Cardiac fibroblast (primary cell): ENCODE measurements around the gene TXNL4A.

ENCODE experiments used
- DNase-seq, 2 donors: peaks; one replicate each; pipeline versions ENCODE4 v3.0.0 to v3.0.0-alpha.2; 2010; ENCODE audit warnings: low read depth in 2 of 2
- H3K4me3 ChIP-seq, 2 donors: replicated peaks in 1 of 2; 1 replicate in 1 of 2; 2 replicates in 1 of 2; pipeline ENCODE4 v1.5.1; 2011; ENCODE audit warnings: low read depth in 2 of 2, low read length in 2 of 2, mild to moderate bottlenecking in 2 of 2, moderate library complexity in 1 of 2
- TF ChIP-seq, protein P1 (sequence below): IDR thresholded peaks from one replicate; pipeline ENCODE4 v1.5.1; 2011; ENCODE audit warnings: low read depth, mild to moderate bottlenecking, low read length, inconsistent platforms

Gene TXNL4A

DNA sequence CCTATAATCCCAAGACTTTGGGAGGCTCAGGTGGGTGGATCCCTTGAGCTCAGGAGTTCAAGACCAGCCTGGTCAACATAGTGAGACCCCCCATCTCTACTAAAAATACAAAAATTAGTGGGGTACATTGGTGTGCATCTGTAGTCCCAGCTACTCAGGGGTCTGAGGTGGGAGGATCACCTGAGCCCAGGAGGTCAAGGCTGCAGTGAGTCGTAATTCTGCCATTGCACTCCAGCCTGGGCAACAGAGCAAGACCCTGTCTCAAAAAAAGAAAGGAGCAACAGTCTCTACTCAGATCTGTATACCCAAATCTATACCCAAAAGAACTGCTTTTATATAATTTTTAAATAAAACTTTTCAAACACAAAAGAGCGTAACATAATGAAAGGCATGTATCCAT, 29.4 kb downstream of the TXNL4A start:
- DNase-seq, result no peak

DNA sequence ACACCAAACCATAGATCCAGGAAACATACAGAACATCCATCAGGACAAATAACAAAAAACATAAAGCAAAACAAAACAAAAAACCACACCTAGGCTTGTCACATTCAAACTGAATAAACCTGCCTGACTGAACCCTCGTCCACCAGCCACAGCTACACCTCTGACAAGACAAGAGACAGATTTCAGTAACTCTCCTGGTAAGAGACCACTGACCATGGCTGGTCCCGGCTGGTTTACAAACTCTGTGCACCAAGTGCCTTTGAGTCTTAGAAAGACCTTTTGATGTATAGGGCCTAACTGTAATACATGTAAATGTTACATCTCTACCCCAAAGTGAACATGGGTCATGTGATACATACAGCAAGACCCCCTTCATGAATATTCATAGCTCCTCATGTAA, 32.1 kb downstream of the TXNL4A start:
- TF ChIP-seq, protein P1, sequence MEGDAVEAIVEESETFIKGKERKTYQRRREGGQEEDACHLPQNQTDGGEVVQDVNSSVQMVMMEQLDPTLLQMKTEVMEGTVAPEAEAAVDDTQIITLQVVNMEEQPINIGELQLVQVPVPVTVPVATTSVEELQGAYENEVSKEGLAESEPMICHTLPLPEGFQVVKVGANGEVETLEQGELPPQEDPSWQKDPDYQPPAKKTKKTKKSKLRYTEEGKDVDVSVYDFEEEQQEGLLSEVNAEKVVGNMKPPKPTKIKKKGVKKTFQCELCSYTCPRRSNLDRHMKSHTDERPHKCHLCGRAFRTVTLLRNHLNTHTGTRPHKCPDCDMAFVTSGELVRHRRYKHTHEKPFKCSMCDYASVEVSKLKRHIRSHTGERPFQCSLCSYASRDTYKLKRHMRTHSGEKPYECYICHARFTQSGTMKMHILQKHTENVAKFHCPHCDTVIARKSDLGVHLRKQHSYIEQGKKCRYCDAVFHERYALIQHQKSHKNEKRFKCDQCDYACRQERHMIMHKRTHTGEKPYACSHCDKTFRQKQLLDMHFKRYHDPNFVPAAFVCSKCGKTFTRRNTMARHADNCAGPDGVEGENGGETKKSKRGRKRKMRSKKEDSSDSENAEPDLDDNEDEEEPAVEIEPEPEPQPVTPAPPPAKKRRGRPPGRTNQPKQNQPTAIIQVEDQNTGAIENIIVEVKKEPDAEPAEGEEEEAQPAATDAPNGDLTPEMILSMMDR, result no peak
- H3K4me3 ChIP-seq, result no peak overlapping the region
- DNase-seq, result no peak

More for the DNA sequence above, 29.4 kb downstream of the TXNL4A start:
- H3K4me3 ChIP-seq, result no peak overlapping the region
- TF ChIP-seq, protein P1, result no peak

DNA sequence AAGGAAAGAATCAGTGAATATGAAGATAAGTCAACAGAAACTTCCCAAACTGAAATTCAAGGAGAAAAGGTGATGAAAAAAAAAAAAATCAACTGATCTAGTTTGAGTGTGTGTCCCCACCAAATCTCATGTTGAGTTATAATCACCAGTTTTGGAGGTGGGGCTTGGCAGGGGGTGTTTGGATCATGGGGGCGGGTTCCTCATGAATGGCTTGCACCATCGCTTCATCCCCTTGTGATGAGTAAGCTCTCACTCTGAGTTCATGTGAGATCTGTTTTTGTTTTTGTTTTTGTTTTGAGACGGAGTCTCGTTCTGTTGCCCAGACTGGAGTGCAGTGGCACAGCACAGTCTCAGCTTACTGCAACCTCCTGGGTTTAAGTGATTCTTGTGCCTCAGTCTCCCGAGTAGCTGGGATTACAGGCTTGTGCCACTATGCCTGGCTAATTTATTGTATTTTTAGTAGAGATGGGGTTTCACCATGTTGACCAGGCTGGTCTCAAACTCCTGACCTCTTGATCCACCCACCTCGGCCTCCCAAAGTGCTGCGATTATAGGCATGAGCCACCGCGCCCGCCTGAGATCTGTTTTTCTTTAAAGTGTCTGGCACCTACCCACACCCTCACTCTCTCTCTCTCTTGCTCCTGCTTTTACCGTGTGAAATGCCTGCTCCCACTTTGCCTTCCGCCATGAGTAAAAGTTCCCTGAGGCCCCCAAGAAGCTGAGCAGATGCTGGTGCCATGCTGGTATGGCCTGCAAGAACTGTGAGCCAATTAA, 32.9 kb downstream of the TXNL4A start:
- H3K4me3 ChIP-seq, result no peak overlapping the region
- DNase-seq, result peak; percentile 23 to 29
- TF ChIP-seq, protein P1, result no peak

DNA sequence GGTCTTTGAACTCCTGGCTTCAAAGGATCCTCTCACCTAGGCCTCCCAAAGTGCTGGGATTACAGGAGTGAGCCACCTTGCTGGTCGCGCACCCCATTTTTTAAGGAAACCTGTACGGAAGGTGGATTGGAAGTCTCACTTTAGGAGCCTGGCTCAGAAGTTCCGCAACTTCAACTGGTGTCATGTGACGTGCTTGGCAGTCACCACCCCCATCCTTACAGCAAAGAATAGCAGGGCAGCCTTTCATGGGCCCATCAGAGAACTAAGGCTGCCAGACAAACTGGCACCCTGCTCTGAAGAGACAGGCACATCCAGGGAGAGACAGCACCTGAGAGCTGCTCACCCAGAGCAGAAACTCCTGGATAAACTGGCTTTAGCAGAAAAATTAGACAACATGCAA, 33.6 kb downstream of the TXNL4A start:
- H3K4me3 ChIP-seq, result no peak overlapping the region
- no peak for DNase-seq
- TF ChIP-seq, protein P1, result no peak

DNA sequence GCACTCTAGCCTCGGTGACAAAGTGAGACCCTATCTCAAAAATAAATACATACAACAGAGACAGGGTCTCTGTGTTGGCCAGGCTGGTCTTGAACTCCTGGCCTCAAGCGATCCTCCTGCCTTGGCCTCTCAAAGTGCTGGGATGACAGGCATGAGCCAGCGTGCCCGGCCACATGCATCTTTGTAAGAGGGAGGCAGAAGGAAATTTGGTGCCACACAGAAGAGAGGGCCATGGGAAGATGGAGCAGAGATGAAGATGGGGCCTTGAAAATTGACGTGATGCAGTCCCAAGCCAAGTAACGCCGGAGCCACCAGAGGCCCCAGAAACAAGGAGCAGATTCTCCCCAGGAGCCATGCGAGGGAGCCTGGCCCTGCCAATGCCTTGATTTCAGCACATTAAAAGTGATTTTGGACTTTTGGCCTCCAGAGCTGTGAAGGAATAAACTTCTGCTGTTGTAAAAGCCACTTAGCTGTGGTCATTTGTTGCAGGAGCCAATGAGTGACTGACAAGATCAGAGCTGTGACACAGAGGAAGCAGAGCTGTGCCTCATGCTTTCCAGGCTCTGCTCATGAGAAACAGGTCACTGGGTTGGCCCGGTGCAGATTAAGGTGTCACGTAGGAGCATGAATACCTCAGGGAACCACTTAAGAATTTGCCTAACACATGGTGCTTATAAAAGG, 34.3 kb downstream of the TXNL4A start:
- TF ChIP-seq, protein P1, result no peak
- no peak overlapping the region for H3K4me3 ChIP-seq
- DNase-seq, result no peak

GRCh38 chr18:79952996-79953559, 35.3 kb downstream of the TXNL4A start:
- no peak overlapping the region for H3K4me3 ChIP-seq
- DNase-seq, result no peak
- TF ChIP-seq, protein P1, result no peak
